NCI-H2029 (cell line): Measurements from ENCODE around the gene STK11.
A peak's percentile ranks its signal among the peaks of the same experiment; 100 is the strongest.

Experiments used
- DNase-seq: peaks from one replicate; lab custom pipeline; 2025; lab: John Stamatoyannopoulos, UW

Gene STK11

DNA sequence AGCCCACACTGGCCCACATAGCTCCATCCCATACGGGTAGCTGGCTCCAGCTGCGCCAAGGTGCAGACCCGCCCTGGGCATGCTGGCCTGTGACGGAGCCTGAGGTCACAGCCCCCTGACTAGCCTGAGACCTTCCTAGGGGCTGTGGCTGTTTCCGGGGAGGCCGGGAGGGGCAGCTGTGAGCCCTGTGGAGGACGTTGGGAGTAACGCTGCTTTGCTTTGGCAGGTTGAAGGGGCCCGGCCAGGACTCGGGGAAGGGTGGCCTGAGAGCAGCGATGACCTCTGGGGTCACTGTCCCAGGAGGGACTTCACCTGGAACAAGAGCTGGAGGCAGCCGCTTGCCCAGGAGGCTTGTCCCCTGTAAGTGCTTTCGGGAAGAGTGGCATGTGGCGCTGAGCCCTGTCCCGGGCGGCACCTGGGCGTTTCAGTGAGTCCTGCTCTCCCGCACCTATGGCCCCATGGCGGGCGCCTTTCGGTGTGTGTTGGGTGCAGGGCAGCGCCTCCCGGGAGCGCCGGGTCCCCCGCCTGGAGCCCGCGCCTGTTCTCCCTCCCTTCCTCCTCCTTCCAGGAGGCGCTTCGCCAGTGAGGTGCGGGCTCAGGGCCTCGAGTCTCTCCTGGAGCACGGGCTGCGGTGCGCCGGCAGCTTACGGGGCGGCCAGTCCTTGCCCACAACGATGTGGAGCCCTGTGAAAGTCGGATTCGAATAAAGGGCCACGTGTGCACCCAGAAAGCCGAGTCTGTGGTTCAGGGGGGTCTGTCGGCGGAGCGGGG lies 68.7 kb downstream of the STK11 start:
- no peak for DNase-seq

DNA sequence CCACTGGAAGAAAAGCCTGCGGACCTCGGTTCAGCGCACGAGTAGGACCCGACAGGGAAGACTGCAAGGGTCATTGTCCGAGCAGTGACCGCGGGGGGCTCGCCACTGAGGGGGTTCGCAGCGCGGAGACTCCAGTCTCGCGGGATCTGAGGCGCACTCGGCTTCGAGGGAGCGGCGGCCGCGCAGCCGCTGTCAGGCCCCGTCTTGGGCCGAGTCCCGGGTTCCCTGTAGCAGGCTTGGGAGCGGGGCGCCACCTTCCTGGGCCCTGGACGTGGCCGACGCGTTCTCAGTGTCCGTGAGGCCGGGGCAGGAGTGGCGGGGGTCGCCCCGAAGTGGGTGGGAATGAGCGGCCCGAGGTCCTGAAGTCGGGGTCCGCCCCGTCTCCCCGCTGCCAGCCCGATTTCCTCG lies 69.3 kb downstream of the STK11 start:
- DNase-seq = no peak

DNA sequence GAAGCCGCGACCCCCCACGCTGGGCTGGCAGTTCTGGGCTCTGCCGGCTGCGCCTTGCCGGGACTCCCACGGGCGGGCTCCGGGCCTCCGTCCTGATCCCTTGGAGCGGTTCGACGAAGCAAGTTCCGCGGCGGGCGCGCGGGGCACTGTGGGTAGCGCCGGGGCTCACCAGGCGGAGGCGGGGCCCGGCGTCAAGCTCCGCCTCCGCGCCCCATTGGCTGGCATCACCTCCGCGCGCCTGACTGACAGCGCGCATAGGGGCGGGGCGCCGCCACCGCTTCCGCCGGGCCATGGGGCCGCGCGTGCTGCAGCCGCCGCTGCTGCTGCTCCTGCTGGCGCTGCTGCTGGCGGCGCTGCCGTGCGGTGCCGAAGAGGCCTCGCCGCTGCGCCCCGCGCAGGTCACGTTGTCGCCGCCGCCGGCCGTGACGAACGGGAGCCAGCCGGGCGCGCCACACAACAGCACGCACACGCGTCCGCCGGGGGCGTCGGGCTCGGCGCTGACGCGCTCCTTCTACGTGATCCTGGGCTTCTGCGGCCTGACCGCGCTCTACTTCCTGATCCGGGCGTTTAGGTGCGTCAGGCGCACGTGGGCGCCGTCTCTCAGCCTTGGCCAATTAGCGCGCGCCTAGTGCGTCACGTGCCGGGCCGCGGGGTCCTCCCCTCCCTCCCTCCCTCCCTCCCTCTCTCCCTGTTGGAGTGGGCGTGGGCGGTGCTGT lies 69.8 kb downstream of the STK11 start, which contains the start of gene FAM174C:
Gene FAM174C, plus strand, starts transcription at position 271 of the 716 bp plus-strand sequence. Its CDS starts 20 bp downstream, at position 291.
- peak; percentile 96 for DNase-seq

DNA sequence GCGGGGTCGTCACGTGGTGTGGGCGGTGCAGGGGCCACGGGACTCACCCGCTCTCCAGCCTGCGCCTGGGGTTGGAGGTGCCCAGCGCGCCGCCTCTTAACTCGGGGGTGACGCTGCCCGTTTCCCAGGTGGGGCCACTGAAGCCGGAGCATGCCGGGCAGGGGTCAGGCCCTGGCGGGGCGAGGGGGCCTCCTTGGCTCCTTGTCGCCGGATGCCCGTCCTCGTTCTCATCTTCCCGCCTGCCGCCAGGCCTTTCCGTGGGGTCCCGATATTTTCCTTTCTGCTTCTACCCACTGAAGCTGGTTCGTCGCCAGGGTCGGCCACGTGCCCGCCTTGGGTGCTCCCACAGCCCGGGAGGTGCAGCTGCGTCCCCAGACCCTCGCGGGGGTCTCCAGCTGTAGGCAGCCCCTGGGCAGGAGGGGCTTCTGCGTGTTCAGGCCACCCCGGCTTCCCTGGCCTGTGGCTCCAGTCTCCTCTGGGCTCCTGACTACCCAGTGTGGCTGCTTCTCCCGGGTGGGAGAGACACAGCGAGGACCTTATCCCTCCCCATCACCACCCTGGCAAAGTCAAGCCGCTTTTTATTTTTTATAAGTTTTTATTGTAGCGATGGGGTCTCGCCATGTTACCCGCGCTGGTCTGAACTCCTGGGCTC lies 70.5 kb downstream of the STK11 start:
- DNase-seq = no peak

DNA sequence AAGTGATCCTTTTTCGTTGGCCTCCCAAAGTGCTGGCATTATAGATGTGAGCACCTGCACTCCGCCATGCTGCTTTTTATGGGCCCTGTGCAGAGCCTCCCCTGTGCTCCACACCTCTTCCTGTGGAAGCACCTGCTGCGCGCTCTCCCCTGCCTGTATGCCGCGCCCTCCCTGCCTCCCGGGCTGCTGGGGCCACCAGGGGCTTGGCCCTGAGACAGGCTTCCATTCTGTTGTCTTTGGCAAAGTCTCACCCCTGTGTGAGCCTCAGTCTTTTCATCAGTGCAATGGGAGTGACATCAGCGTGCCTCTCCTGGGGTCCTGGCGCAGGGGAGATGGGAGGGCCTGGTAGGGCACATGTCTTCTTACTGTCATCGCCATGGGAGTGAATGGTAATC lies 71.0 kb downstream of the STK11 start:
- no peak for DNase-seq

DNA sequence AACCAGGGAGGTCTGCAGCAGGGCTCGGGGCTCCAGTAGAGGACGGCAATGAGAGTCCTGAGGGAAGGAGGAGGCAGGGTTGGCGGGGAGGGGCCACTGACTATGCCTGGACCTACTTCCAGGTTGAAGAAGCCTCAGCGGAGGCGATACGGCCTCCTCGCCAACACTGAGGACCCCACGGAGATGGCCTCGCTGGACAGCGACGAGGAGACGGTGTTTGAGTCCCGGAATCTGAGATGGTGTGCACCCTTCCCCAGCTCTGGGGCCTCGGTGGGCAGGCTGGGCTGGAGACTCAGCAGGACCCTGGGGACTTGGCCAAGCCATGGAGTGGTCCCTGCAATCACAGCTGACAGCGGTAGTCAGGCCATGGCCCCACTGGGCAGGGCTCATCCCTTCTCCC lies 71.5 kb downstream of the STK11 start:
- no peak for DNase-seq
